PC-9 (cell line): ENCODE data around the gene CHI3L1.

Source experiments
- CTCF ChIP-seq: fragments of 200-600 bp; sonication (generic); conservative IDR thresholded peaks from 2 replicates; pipeline ENCODE4 v1.6.1; 2017; ENCODE audit warnings: mixed run types, antibody characterized with exemption, mild to moderate bottlenecking, moderate library complexity
- EZH2 ChIP-seq: fragments of 200-600 bp; sonication (generic); IDR thresholded peaks from 2 replicates; pipeline ENCODE4 v1.8.0; 2017; ENCODE audit warnings: antibody characterized with exemption, low read depth

GRCh38 chr1:203175237-203175826, 11.2 kb downstream of the CHI3L1 start, which contains the start of gene MYBPH:
- TF ChIP-seq CTCF = no peak
- TF ChIP-seq EZH2 = no peak
